Forelimb muscle (tissue), 1 donor: ENCODE data around the gene LRRC10. TPM values are rescaled to one million over a fixed set of nuclear protein-coding genes. Genes with fewer than 3 reads are reported as not detected.

ENCODE experiments used
- DNase-seq: peaks from one replicate; pipeline ENCODE4 v3.0.0-alpha.2; 2013; ENCODE audit warnings: low read depth
- polyA plus RNA-seq: library from polyadenylated mRNA; unstranded; fragments of 120-200 nt; gene quantifications from one replicate; pipeline ENCODE4 v1.2.1, GENCODE V29; 2013; ENCODE audit not compliant: insufficient read length

Gene LRRC10
- polyA plus RNA-seq, 1 donor, result 0.05 TPM

GRCh38 chr12:69569236-69569635 is 41.5 kb downstream of the LRRC10 start:
- DNase-seq, result no peak

DNA sequence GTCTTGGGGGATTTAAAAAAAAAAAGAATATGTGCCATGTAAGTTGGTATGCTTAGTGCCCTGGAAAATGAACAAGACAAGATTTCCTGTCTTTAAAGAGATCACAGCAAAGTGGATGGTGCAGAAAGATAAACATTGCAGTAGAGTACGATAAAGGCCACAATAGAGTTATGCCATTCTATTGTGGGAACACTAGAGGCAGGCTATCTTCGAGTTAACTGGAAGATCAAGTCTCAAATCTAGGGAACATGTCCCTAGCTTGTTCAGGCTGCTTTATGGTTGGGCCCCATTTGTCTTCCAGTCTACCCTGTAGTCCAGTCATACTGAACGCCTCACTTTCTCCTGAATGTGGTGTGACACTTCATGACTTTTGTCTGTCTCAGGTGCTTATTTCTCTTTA is 44.1 kb downstream of the LRRC10 start:
- no peak for DNase-seq

GRCh38 chr12:69563166-69563762 is 47.4 kb downstream of the LRRC10 start:
- DNase-seq, result no peak

Other genes with a start within 250 kb of the LRRC10 start
- gene FRS2, start 140.5 kb downstream of the LRRC10 start, polyA plus RNA-seq, result 16.9 TPM
- 185 TPM for gene CCT2, start 25.4 kb downstream of the LRRC10 start, polyA plus RNA-seq
- 55.5 TPM for gene BEST3, start 88.4 kb upstream of the LRRC10 start, polyA plus RNA-seq
- 9.2 TPM for gene RAB3IP, start 128.0 kb upstream of the LRRC10 start, polyA plus RNA-seq
- gene MYRFL, start 214.3 kb upstream of the LRRC10 start, polyA plus RNA-seq, result 0.25 TPM